Upper lobe of left lung (tissue), 4 donors: ENCODE results near the gene BMAL1.

Experiments
- EP300 ChIP-seq, 4 donors: sonication (generic); formaldehyde crosslinking; IDR thresholded peaks; one replicate each; pipeline ENCODE4 v1.5.1; 2017; ENCODE audit warnings: antibody characterized with exemption in 4 of 4, control low read depth in 2 of 4
- POLR2AphosphoS5 ChIP-seq, 2 donors: sonication (generic); formaldehyde crosslinking; IDR thresholded peaks; one replicate each; pipeline ENCODE4 v1.5.1; 2017; ENCODE audit warnings: antibody characterized with exemption in 2 of 2
- TF ChIP-seq, protein P1 (sequence below), 6 experiments: fragments of 450-650 bp in 4 of 6; fragments of 200-600 bp in 2 of 6; sonication (generic) in 2 of 6; IDR thresholded peaks; one replicate each; pipeline ENCODE4 v1.5.1; 2016 to 2019; ENCODE audit warnings: antibody characterized with exemption in 6 of 6

DNA sequence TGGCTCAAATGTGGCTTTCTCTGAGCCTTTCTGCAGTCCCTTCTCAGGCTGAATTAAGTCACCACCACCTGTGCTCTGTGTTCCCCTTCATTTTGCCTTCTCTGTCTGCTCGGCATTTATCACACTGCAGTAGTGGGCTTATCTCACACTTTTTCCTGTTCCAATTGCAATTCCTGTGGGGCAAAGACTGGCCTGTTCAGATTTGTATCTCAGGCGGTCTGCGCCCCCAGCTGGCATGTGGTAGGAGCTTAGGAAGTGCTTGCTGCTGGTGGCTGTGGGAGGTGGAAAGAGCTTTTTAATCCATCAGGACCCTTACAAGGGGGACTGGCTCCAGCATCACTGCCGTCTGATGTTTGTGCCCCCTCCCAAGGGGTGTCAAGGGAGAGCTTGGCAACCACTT is 21.2 kb downstream of the BMAL1 start:
- TF ChIP-seq, protein P1, sequence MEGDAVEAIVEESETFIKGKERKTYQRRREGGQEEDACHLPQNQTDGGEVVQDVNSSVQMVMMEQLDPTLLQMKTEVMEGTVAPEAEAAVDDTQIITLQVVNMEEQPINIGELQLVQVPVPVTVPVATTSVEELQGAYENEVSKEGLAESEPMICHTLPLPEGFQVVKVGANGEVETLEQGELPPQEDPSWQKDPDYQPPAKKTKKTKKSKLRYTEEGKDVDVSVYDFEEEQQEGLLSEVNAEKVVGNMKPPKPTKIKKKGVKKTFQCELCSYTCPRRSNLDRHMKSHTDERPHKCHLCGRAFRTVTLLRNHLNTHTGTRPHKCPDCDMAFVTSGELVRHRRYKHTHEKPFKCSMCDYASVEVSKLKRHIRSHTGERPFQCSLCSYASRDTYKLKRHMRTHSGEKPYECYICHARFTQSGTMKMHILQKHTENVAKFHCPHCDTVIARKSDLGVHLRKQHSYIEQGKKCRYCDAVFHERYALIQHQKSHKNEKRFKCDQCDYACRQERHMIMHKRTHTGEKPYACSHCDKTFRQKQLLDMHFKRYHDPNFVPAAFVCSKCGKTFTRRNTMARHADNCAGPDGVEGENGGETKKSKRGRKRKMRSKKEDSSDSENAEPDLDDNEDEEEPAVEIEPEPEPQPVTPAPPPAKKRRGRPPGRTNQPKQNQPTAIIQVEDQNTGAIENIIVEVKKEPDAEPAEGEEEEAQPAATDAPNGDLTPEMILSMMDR (IDR thresholded peaks at IDR 0.05) = no peak
- TF ChIP-seq POLR2AphosphoS5 (IDR thresholded peaks at IDR 0.05) (no peak), EP300 (IDR thresholded peaks at IDR 0.05) (no peak)
